CD4-positive, alpha-beta T cell treated with Interleukin-6 for 4 hours (primary cell): Measurements from ENCODE around the gene MSTN.

Source experiments
- DNase-seq: peaks from one replicate; pipeline ENCODE4 v3.0.0-alpha.2; 2020; ENCODE audit warnings: mixed read lengths

Gene MSTN

DNA sequence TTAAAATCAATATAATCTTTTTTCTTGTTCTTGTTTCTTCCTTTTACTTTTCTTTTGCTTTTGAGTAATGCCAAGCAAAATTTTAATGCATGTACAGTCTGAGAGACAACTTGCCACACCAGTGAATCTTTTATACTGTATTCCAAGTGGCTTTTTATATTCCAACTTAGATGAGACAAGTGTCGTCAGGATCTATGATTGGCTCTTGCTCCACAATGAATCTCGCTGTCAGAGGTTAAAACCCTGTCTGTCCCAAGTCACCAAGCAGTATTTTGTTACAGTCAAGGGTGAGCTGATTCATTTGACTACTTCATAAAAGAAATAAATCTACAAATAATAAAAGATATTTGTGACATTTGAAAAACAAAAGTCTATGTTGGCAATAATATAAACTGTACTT lies at the start of gene MSTN:
Gene MSTN (minus strand): TSS at position 129 of the 400 bp plus-strand sequence. CDS start 133 bp downstream, outside the sequence.
- DNase-seq: no peak

DNA sequence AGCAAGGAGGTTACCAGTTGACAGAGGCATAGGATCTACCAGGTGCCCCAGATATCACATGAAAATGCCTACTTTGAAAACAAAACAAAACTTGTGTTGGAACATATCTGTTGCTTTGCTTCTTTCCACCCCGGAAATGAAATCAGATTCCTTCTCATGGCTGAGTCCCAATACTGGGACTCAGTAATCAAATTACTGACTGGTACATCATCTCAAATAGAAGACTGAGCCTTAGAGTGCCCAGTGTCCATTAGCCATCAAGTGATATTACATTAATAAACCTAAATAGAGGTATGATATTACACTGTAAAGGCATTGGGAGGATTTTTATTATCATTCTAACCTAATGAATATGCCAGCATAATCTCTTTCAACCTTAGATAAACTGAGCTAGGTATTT lies 48.6 kb upstream of the MSTN start:
- DNase-seq: no peak

DNA sequence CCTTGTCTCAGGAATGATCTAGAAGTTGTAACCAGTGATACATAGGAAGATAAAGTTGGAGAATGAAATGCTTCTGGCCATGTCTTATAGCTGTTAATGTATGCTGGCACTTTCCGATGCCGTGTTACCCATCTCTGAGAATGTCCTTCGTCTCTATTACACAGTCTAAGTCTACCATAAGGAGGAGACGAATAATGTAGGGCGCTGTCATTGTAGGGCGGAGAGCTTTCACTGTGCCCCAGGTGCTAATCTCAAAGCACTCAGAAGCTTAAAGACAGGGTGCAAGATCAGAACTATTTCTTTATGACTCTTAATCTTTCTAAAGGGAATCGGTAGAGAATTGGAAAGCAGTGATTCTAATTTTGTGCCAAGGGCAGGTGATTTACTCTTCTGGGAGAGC lies 48.2 kb upstream of the MSTN start:
- DNase-seq: no peak

DNA sequence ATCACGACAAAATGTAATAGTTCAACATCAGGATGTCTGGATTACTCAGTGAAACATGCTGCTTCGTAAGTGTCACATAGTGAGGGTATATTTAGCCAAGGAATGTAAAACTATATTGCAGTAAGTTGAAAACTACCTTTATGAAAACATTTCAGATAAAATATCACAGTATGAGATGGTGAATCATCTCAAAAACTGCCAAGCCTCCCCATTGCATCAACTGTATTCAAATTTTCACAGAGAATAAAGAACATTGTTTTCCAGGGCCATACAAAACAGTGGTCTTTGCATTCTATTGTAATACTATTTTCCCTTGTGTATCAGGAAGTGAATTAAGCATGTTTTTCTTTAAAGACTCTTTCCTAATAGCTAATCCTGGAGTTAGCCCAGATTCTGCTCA lies 47.6 kb upstream of the MSTN start:
- DNase-seq: no peak

DNA sequence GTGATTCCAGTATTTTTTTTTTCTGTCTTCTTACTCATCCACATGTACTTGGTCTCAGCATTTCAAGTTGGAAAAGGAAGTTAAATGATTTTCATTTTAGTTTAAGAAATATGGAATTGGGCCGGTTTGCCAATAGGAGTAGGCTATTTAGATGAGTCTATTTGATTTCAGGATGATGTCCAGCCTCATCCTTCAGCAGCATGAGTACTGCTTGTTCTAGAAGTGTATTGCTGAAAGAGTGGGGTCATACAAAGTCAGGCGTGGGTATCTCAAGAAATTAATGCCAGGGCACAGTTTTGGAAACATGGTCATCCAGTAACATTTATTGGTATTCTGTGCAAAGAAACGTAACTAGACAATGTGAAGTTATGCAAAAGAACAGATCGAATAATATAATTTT lies 44.9 kb upstream of the MSTN start:
- DNase-seq: no peak

GRCh38 chr2:190106783-190107182 lies 44.3 kb upstream of the MSTN start:
- no peak for DNase-seq

DNA sequence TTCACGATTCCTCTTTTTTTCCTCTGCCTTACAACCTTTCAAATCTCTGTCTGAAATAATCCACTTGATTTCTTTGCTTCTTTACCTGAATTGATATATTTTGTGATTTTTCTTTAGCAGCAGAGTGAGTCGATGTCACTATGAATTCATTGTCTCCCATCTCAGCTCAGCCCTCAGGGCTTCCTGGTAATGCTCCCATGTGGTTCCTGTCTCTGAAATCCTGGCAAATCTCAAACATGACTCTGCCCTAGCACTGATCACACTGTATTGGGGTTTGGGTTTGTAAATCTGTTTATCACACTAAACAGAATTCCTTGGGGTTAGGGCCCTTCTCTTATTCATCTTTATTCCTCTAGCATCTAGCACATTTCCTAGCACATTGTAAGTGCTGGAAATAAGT lies 43.0 kb upstream of the MSTN start:
- no peak for DNase-seq

GRCh38 chr2:190103144-190103543 lies 40.6 kb upstream of the MSTN start:
- no peak for DNase-seq

DNA sequence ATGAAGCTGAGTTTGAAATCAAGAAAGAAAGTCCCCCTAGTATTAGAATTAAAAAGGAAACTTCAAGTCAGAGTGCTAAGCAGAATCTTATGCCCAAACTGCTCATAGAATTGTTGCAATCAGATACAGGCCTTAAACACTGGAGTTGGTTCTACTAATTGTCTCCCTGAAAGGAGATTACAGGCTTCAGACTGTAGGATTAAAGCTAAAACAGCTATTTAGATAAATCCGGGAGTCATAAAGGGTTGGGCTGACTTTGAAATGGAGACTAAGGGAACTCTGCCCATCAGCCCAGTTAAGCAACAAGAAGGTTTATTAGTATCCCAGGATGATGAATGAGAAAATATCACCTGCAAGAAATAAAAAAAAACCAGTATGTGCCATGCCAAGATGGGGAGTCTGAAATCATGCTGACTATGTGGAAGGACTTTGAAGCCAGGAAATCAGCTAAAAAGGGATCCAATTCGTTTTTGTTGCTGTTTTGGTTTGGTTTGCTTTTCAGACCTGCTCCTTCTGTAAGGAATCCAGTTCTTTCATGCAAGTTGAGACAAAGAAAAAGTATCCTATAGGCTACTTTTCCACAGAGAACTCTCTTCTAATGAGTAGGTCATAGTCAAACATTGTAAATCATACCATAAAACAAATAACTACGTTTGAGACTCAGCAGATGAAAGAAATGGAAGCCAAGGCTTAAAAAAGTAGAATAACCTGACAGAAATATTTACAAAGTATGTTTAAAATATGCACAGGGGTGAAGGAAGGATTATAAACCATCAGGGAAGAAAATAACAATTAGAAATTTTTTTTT lies 37.6 kb upstream of the MSTN start:
- no peak for DNase-seq

GRCh38 chr2:190098851-190099250 lies 36.3 kb upstream of the MSTN start:
- DNase-seq: no peak

GRCh38 chr2:190097115-190097514 lies 34.6 kb upstream of the MSTN start:
- DNase-seq: no peak

- no peak for DNase-seq
Measured at GRCh38 chr2:190094316-190094871, 31.9 kb upstream of the MSTN start.

- DNase-seq: no peak
Measured at GRCh38 chr2:190093793-190094192, 31.3 kb upstream of the MSTN start.

DNA sequence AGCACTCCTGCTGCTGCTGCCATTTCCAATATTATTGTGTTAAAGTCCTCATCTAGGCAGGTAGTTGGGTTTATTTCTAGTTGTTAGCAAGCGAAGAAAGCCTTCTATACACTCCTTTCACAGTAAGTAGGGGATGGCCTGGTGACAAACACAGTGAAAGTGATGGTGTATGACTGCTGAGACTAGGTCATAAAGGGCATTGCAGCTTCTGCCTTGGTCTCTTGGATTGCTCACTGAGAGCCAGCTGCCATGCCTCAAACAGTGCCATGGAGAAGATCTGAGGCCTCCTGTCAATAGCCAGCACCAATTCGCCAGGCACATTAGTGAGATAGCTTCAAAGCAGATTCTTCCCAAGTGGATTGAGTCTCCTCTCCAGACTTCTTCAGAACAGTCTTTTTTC lies 27.6 kb upstream of the MSTN start:
- DNase-seq: no peak

- DNase-seq: peak; percentile 41
Measured at GRCh38 chr2:190088917-190089316, 26.4 kb upstream of the MSTN start.

- no peak for DNase-seq
Measured at GRCh38 chr2:190084704-190085103, 22.2 kb upstream of the MSTN start.

GRCh38 chr2:190082118-190082517 lies 19.6 kb upstream of the MSTN start:
- DNase-seq: no peak

GRCh38 chr2:190080527-190081049 lies 18.1 kb upstream of the MSTN start:
- DNase-seq: no peak

GRCh38 chr2:190079160-190079559 lies 16.6 kb upstream of the MSTN start:
- no peak for DNase-seq

GRCh38 chr2:190075623-190076022 lies 13.1 kb upstream of the MSTN start:
- no peak for DNase-seq

- DNase-seq: peak; percentile 22
Measured at GRCh38 chr2:190069936-190070696, 7.6 kb upstream of the MSTN start.

DNA sequence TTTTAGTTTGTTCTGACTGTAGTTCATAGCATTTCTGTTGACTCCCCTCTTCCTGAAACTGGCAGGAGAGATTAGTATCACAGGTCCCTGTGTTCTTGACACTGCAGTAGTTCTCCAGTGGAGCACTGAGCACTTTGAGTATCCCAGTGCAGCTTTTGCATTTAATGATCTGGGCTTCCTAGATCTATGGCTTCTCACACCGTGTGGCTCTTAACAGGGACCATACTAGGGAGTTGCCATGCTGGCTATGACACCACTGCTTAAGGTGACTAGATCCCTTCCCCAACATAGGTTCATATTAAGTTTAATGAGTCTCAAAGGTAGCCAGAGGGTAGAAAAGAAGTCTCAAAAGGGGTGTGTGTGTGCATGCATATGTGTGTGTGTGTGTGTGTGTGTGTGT lies 6.2 kb upstream of the MSTN start:
- no peak for DNase-seq

GRCh38 chr2:190065839-190066238 lies 3.3 kb upstream of the MSTN start:
- no peak for DNase-seq

GRCh38 chr2:190063624-190064023 lies 1.1 kb upstream of the MSTN start:
- no peak for DNase-seq
